Heart right ventricle (tissue), 16 donors: ENCODE measurements around the gene JPH2. TPM values are rescaled to one million over a fixed set of nuclear protein-coding genes. Genes with fewer than 3 reads are reported as not detected.
A peak's percentile ranks its signal among the peaks of the same experiment; 100 is the strongest.

Experiments
- ATAC-seq, 8 donors: fragments of 200-7000 bp; cut with Tn5 transposase; one replicate each; pipeline ENCODE4 v1.9.1; 2020; ENCODE audit warnings: mild to moderate bottlenecking in 8 of 8, moderate library complexity in 8 of 8, moderate number of reproducible peaks in 1 of 8
- DNase-seq, 2 donors: peaks; one replicate each; pipeline ENCODE4 v3.0.0-alpha.2; 2020
- H3K27ac ChIP-seq, 10 donors: fragments of 200-600 bp; sonication (generic) in 2 of 10; one replicate each; pipeline versions ENCODE4 v1.5.0 to v1.8.0; 2020 to 2022; ENCODE audit warnings: mild to moderate bottlenecking in 3 of 10
- H3K27me3 ChIP-seq, 7 donors: fragments of 200-600 bp; one replicate each; pipeline ENCODE4 v1.8.0; 2021 to 2022; ENCODE audit warnings: mild to moderate bottlenecking in 2 of 7
- H3K36me3 ChIP-seq, 9 donors: fragments of 200-600 bp; sonication (generic) in 1 of 9; one replicate each; pipeline versions ENCODE4 v1.5.0 to v1.8.0; 2020 to 2022; ENCODE audit warnings: mild to moderate bottlenecking in 2 of 9
- H3K4me1 ChIP-seq, 9 donors: fragments of 200-600 bp; sonication (generic) in 1 of 9; one replicate each; pipeline versions ENCODE4 v1.5.0 to v1.8.0; 2020 to 2022; ENCODE audit warnings: mild to moderate bottlenecking in 4 of 9
- H3K4me3 ChIP-seq, 10 donors: fragments of 200-600 bp; sonication (generic) in 2 of 10; one replicate each; pipeline versions ENCODE4 v1.5.0 to v1.8.0; 2020 to 2022; ENCODE audit warnings: mild to moderate bottlenecking in 7 of 10, moderate library complexity in 2 of 10
- H3K9me3 ChIP-seq, 11 donors: fragments of 200-600 bp in 10 of 11; sonication (generic) in 2 of 11; one replicate each; pipeline versions ENCODE4 v1.5.0 to v1.8.0; 2013 to 2022; ENCODE audit warnings: mild to moderate bottlenecking in 2 of 11, control low read depth in 1 of 11, moderate library complexity in 1 of 11
- CTCF ChIP-seq, 9 donors: fragments of 200-600 bp; sonication (generic) in 2 of 9; IDR thresholded peaks; one replicate each; pipeline versions ENCODE4 v1.5.0 to v1.8.0; 2021 to 2022; ENCODE audit warnings: antibody characterized with exemption in 9 of 9, mild to moderate bottlenecking in 5 of 9, moderate library complexity in 1 of 9
- WGBS, 2 donors: extraction: QIAGEN DNeasy Blood & Tissue Kit; methylation state at CpG; one replicate each; pipeline ENCODE4 v1.1.7; 2013; ENCODE audit warnings: inconsistent platforms in 1 of 2; 5-methylcytosine and 5-hydroxymethylcytosine counted together
- intact Hi-C, 10 donors: fragments of 100-400 bp; cut with DNase I; formaldehyde crosslinking; loops; one replicate each; pipeline versions ENCODE4 v1.11.1 to v1.14.2; 2022
- polyA plus RNA-seq, 2 donors: library from polyadenylated mRNA; stranded (reverse); fragments of 200-250 nt; gene quantifications; one replicate each; pipeline ENCODE4 v1.2.3, GENCODE V29; 2013
- total RNA-seq, 10 donors: library from RNA; stranded (reverse); fragmentation: NEBNext Ultra II Directional in 3 of 10; extraction: Animal tissue kit (Norgen Biotek cat#: 25700) in 3 of 10; gene quantifications; one replicate each; pipeline versions ENCODE4 v1.2.1 to v1.2.4, GENCODE V29; 2021 to 2023
- donor health status: Arrhythmogenic right ventricular cardiomyopathy.
- donor health status: ischemic (EF 13 %, LVEDD 7.1; RV severe dilation, severe dysfunction).
- donor health status: healthy with polysubstance abuse.
- donor health status: DM: no; HTN: yes; CAD: no.
- donor health status: DM: no; HTN: no; CAD: no.
- donor health status: ischemic (EF 25% LVEDD 6.9; RV normal size, moderate dysfunction).
- donor health status: ischemic (EF 25% LVEDD 5.7; RV mildly dilated, moderate dysfunction).
- donor health status: healthy.
- donor health status: DM: yes; HTN: yes; CAD: no.
- donor health status: Ischemic cardiomyopathy.
- donor health status: ischemic (EF 35%, LVEDD 5.7; RV mildly dilated, moderate dysfunction).
- donor health status: nonischemic (EF 11% LVEDD 7.7; RV severe dilation, severe dysfunction).
- donor health status: DM: yes; HTN: yes; CAD: no.
- donor health status: PGD.
- donor health status: ischemic (EF 29% LVEDD 5.4; RV normal size, mild dysfunction).
- donor health status: nonischemic (EF 23%, LVEDD 6.1; RV moderate dilation, normal function).

JPH2 gene
- total and polyA plus RNA-seq, 12 donors = 61.9 to 215 (median 146) TPM

GRCh38 chr20:44083220-44083933 lies 103.6 kb downstream of the JPH2 start:
- DNase-seq (peak; percentile 63), ATAC-seq (peak in 7 of 8 donors; percentile 44 to 83 (median 77))
- H3K4me3 ChIP-seq = no peak overlapping the region
- no peaks in the 10 kb centered on the region for H3K27me3 ChIP-seq
- H3K9me3 ChIP-seq = no peaks in the 10 kb centered on the region
- H3K27ac ChIP-seq = peak overlapping the region in 4 of 10 donors; percentile 22 to 46 (median 36)
- intact Hi-C loops = loop anchor here in 9 of 10 donors (5.0 to 10.0 kb wide), 9 partner anchors 239 to 639 kb away; partner anchors contain the start of gene SRSF6 (in 1 of the 9)
- H3K36me3 ChIP-seq = no peaks in the 10 kb centered on the region
- 62 to 67% methylated on average over 10 of the region's 10 CpGs for WGBS, 2 donors
- peaks cover 0 to 17% (median 4%) of the 10 kb centered on the region in 9 donors for H3K4me1 ChIP-seq
- no peak for TF ChIP-seq CTCF (IDR thresholded peaks at IDR 0.05)

- Histone ChIP-seq H3K36me3 (no peaks in the 10 kb centered on the region), H3K4me1 (peaks cover 0 to 17% (median 4%) of the 10 kb centered on the region in 9 donors), H3K27ac (no peak overlapping the region), H3K4me3 (no peak overlapping the region), H3K27me3 (no peaks in the 10 kb centered on the region), H3K9me3 (no peaks in the 10 kb centered on the region)
- 79 to 85% methylated on average over 5 of the region's 5 CpGs for WGBS, 2 donors
- ATAC-seq (no peak), DNase-seq (no peak)
- intact Hi-C loops = loop anchor here (1.0 to 10.0 kb wide), 13 partner anchors 237 to 637 kb away; partner anchors contain the start of gene SRSF6 (in 1 of the 10)
- TF ChIP-seq CTCF (IDR thresholded peaks at IDR 0.05) = no peak
These were observed 105.1 kb downstream of the JPH2 start for GRCh38 chr20:44081888-44082287.

GRCh38 chr20:44081476-44081875 lies 105.5 kb downstream of the JPH2 start:
- no peak for DNase-seq
- no peak for ATAC-seq
- WGBS, 2 donors = 55 to 64% methylated on average over 4 of the region's 4 CpGs
- no peak for TF ChIP-seq CTCF (IDR thresholded peaks at IDR 0.05)
- no peaks in the 10 kb centered on the region for H3K9me3 ChIP-seq
- no peaks in the 10 kb centered on the region for H3K27me3 ChIP-seq
- H3K4me3 ChIP-seq = no peak overlapping the region
- intact Hi-C loops = loop anchor here (1.0 to 10.0 kb wide), 13 partner anchors 237 to 637 kb away; partner anchors contain the start of gene SRSF6 (in 1 of the 10)
- H3K4me1 ChIP-seq = peaks cover 0 to 17% (median 4%) of the 10 kb centered on the region in 9 donors
- no peaks in the 10 kb centered on the region for H3K36me3 ChIP-seq
- no peak overlapping the region for H3K27ac ChIP-seq

GRCh38 chr20:44080646-44081267 lies 106.2 kb downstream of the JPH2 start:
- ATAC-seq (peak; percentile 68 to 88 (median 84)), DNase-seq (peak; percentile 52 to 69)
- intact Hi-C loops = loop anchor here (1.0 to 10.0 kb wide), 15 partner anchors 24 to 636 kb away; partner anchors contain the start of gene SRSF6 (in 1 of the 10)
- H3K9me3 ChIP-seq = no peaks in the 10 kb centered on the region
- 14 to 18% methylated on average over 8 of the region's 8 CpGs for WGBS, 2 donors
- H3K27ac ChIP-seq = no peak overlapping the region
- TF ChIP-seq CTCF (IDR thresholded peaks at IDR 0.05) = peak; percentile 95 to 100 (median 98)
- no peaks in the 10 kb centered on the region for H3K36me3 ChIP-seq
- no peak overlapping the region for H3K4me3 ChIP-seq
- no peaks in the 10 kb centered on the region for H3K27me3 ChIP-seq
- peaks cover 0 to 17% (median 4%) of the 10 kb centered on the region in 9 donors for H3K4me1 ChIP-seq
